HCT116 (cell line): ENCODE measurements around the gene GP1BA. TPM values are rescaled to one million over a fixed set of nuclear protein-coding genes. Genes with fewer than 3 reads are reported as not detected.

Source experiments
- ATAC-seq: fragments of 200-7000 bp; cut with Tn5 transposase; 2 replicates; pipeline ENCODE4 v1.9.1; 2020; ENCODE audit warnings: mild to moderate bottlenecking, moderate library complexity
- BruUV-seq: library from RNA; stranded (reverse); fragments of 400-500 nt; replicated peaks from 2 replicates; lab custom pipeline; 2021; lab: Mats Ljungman, UMichigan
- CTCF ChIA-PET: fragments of 300-600 bp; sonication (Branson Sonifier 250); formaldehyde crosslinking; loops from one replicate; lab custom pipeline; 2021; ENCODE audit warnings: antibody characterized with exemption; lab: Charles Lee
- POLR2A ChIA-PET: fragments of 300-600, 350-600 bp; sonication (Branson Sonifier 250); formaldehyde crosslinking; loops from one replicate; lab custom pipeline; 2021; ENCODE audit warnings: antibody characterized with exemption; lab: Charles Lee
- RAD21 ChIA-PET, 2 experiments: fragments of 300-600 bp; sonication (Branson Sonifier 250); formaldehyde crosslinking; loops; one replicate each; lab custom pipeline; 2023; ENCODE audit warnings: low total read pairs in 2 of 2; ENCODE audit not compliant: uncharacterized antibody in 2 of 2, unreplicated experiment in 2 of 2, low non-redundant PET in 1 of 2; lab: Charles Lee
- DNase-seq: peaks from one replicate; pipeline ENCODE4 v3.0.0-alpha.2; 2010; ENCODE audit warnings: low read depth, low spot score
- H2AFZ ChIP-seq: fragments of 200-600 bp; shearing (Covaris generic), sonication (generic); 2 replicates; pipeline ENCODE4 v1.6.1; 2017; ENCODE audit warnings: low read depth, mixed run types, mixed read lengths, antibody characterized with exemption, low read length; ENCODE audit not compliant: poor library complexity, severe bottlenecking
- H3K27ac ChIP-seq: 2 replicates; pipeline ENCODE4 v1.5.1; 2012; ENCODE audit warnings: low read depth, low read length
- H3K27me3 ChIP-seq: fragments of 200-600 bp; sonication (generic); 2 replicates; pipeline ENCODE4 v1.6.1; 2016; ENCODE audit warnings: mixed run types, low read length, mixed read lengths; ENCODE audit not compliant: insufficient read depth
- H3K36me3 ChIP-seq, 2 experiments: fragments of 200-500 bp in 1 of 2; fragments of 200-600 bp in 1 of 2; sonication (Bioruptor generic) in 1 of 2; sonication (generic) in 1 of 2; 2 replicates each; pipeline versions ENCODE4 v1.5.1 to v1.6.1; 2014 to 2016; ENCODE audit warnings: low read length in 2 of 2, inconsistent platforms in 1 of 2, mixed read lengths in 1 of 2, mixed run types in 1 of 2; ENCODE audit not compliant: insufficient read depth in 2 of 2, control insufficient read depth in 1 of 2
- H3K4me1 ChIP-seq, 2 experiments: fragments of 200-600 bp in 1 of 2; sonication (generic) in 1 of 2; 2 replicates each; pipeline versions ENCODE4 v1.5.1 to v1.6.1; 2012 to 2017; ENCODE audit warnings: low read length in 2 of 2, inconsistent platforms in 1 of 2, mild to moderate bottlenecking in 1 of 2, mixed read lengths in 1 of 2, mixed run types in 1 of 2, moderate library complexity in 1 of 2; ENCODE audit not compliant: insufficient read depth in 2 of 2, control insufficient read depth in 1 of 2
- H3K4me2 ChIP-seq: fragments of 200-600 bp; sonication (generic); 2 replicates; pipeline ENCODE4 v1.6.1; 2017; ENCODE audit warnings: mixed run types, low read length, mixed read lengths
- H3K4me3 ChIP-seq, 2 experiments: fragments of 200-600 bp in 1 of 2; sonication (generic) in 1 of 2; replicated peaks in 1 of 2; 2 replicates each; pipeline ENCODE4 v1.5.1; 2011 to 2016; ENCODE audit warnings: low read length in 2 of 2, control low read depth in 1 of 2, low read depth in 1 of 2, mild to moderate bottlenecking in 1 of 2, mixed read lengths in 1 of 2, mixed run types in 1 of 2
- H3K79me2 ChIP-seq: fragments of 200-600 bp; sonication (generic); 2 replicates; pipeline ENCODE4 v1.6.1; 2017; ENCODE audit warnings: mild to moderate bottlenecking, mixed run types, low read length, moderate library complexity, mixed read lengths; ENCODE audit not compliant: insufficient read depth
- H3K9ac ChIP-seq: fragments of 200-600 bp; sonication (generic); 2 replicates; pipeline ENCODE4 v1.6.1; 2016; ENCODE audit warnings: low read length, mixed read lengths
- H3K9me2 ChIP-seq: fragments of 200-600 bp; sonication (generic), shearing (Covaris generic); 2 replicates; pipeline ENCODE4 v1.6.1; 2017; ENCODE audit warnings: mixed run types, mild to moderate bottlenecking, moderate library complexity; ENCODE audit not compliant: insufficient read depth
- H3K9me3 ChIP-seq, 2 experiments: fragments of 200-500 bp in 1 of 2; fragments of 200-600 bp in 1 of 2; sonication (Bioruptor generic) in 1 of 2; sonication (generic) in 1 of 2; 2 replicates each; pipeline ENCODE4 v1.6.1; 2014 to 2017; ENCODE audit warnings: low read length in 2 of 2, mixed read lengths in 2 of 2, inconsistent platforms in 1 of 2, low read depth in 1 of 2, mild to moderate bottlenecking in 1 of 2, mixed run types in 1 of 2, moderate library complexity in 1 of 2; ENCODE audit not compliant: control insufficient read depth in 1 of 2, insufficient read depth in 1 of 2
- H4K20me1 ChIP-seq: fragments of 200-600 bp; sonication (generic), shearing (Covaris generic); 2 replicates; pipeline ENCODE4 v1.6.1; 2017; ENCODE audit warnings: mixed run types, mild to moderate bottlenecking, moderate library complexity; ENCODE audit not compliant: insufficient read depth
- CEBPB ChIP-seq: IDR thresholded peaks from 2 replicates; pipeline ENCODE4 v1.6.1; 2012; ENCODE audit warnings: low read depth
- EGR1 ChIP-seq: IDR thresholded peaks from 2 replicates; pipeline ENCODE4 v1.6.1; 2012; ENCODE audit warnings: low read depth
- EZH2 ChIP-seq: fragments of 200-600 bp; sonication (generic); IDR thresholded peaks from 2 replicates; pipeline ENCODE4 v1.6.1; 2017; ENCODE audit warnings: antibody characterized with exemption, mixed run types
- JUND ChIP-seq: IDR thresholded peaks from 2 replicates; pipeline ENCODE4 v1.6.1; 2012
- POLR2A ChIP-seq: IDR thresholded peaks from 2 replicates; pipeline ENCODE4 v1.7.0; 2011; ENCODE audit warnings: borderline replicate concordance; ENCODE audit not compliant: insufficient read depth, insufficient read length; ENCODE audit errors: extremely low read depth
- POLR2AphosphoS5 ChIP-seq: IDR thresholded peaks from 2 replicates; pipeline ENCODE4 v1.6.1; 2011; ENCODE audit warnings: mild to moderate bottlenecking, low read depth, low read length, moderate library complexity
- RAD21 ChIP-seq: IDR thresholded peaks from 2 replicates; pipeline ENCODE4 v1.6.1; 2012; ENCODE audit warnings: low read depth, mild to moderate bottlenecking
- SIN3A ChIP-seq: IDR thresholded peaks from 2 replicates; pipeline ENCODE4 v1.6.1; 2012; ENCODE audit warnings: low read depth
- YY1 ChIP-seq: IDR thresholded peaks from 2 replicates; pipeline ENCODE4 v1.6.1; 2011; ENCODE audit warnings: low read length, low read depth, moderate library complexity, mild to moderate bottlenecking; ENCODE audit not compliant: insufficient replicate concordance; ENCODE audit errors: extremely low read depth
- intact Hi-C: fragments of 100-400 bp; cut with micrococcal nuclease; formaldehyde crosslinking; loops from 2 replicates; pipeline ENCODE4 v1.10.0; 2022
- total RNA-seq: library from RNA; stranded (reverse); gene quantifications from one replicate; pipeline ENCODE4 v1.2.1, GENCODE V29; 2021; ENCODE audit not compliant: unreplicated experiment

Gene GP1BA
- total RNA-seq, 1 experiment from 2014 or later, result not detected

DNA sequence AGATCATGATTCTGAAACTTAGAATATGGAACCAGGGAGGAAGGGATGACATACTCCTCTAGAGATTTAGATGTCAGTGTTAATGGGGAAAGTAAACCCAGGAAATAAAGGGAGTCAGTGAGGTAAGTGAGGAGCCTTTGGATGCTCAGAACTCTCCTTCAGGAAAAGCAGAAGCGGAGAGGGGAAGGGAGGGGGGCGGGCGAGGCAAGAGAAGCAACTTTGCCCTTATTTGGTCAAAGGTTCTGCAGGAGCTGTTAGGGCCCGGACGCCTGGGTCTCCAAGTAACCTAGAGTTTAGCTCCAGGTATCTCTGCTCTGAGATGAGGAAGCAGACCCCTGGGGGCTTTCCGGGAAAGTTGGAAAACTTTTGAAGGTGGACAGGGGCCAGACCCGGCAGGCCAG lies 14.9 kb downstream of the GP1BA start:
- BruUV-seq, result no TSS peak
- POLR2A ChIA-PET, result interaction anchor here (1.7 to 4.7 kb wide), 2 partner anchors 16 to 21 kb away, joined by 5 to 45 read pairs; partner anchors contain the start of gene SPAG7
- no peaks in the 10 kb centered on the region for H3K9me3 ChIP-seq
- peaks cover 9 to 25% of the 10 kb centered on the region in 2 experiments; a peak in 2 of 4 replicates for H3K36me3 ChIP-seq
- peaks cover 35 to 68% of the 10 kb centered on the region in 2 experiments for H3K4me1 ChIP-seq
- peak overlapping the region; percentile 100 for H3K4me2 ChIP-seq
- peak overlapping the region; percentile 96 to 97 for H3K4me3 ChIP-seq
- peak overlapping the region; percentile 99 for H3K27ac ChIP-seq
- H3K9ac ChIP-seq, result peak overlapping the region; percentile 97
- H2AFZ ChIP-seq, result no peak overlapping the region
- TF ChIP-seq EZH2 (no peak), POLR2AphosphoS5 (peak; percentile 41)
- DNase-seq, result no peak
- RAD21 ChIA-PET, result no interaction called here
- H4K20me1 ChIP-seq, result peaks cover 12% of the 10 kb centered on the region; the same call in 1 of the 2 replicates
- CTCF ChIA-PET, result no interaction called here
- no peaks in the 10 kb centered on the region for H3K27me3 ChIP-seq
- ATAC-seq, result no peak
- peaks cover 75% of the 10 kb centered on the region for H3K79me2 ChIP-seq
- no peaks in the 10 kb centered on the region for H3K9me2 ChIP-seq
- intact Hi-C loops, result loop anchor here (5.0 kb wide), 1 partner anchor 40 kb away; the partner anchor contains the start of gene CAMTA2

DNA sequence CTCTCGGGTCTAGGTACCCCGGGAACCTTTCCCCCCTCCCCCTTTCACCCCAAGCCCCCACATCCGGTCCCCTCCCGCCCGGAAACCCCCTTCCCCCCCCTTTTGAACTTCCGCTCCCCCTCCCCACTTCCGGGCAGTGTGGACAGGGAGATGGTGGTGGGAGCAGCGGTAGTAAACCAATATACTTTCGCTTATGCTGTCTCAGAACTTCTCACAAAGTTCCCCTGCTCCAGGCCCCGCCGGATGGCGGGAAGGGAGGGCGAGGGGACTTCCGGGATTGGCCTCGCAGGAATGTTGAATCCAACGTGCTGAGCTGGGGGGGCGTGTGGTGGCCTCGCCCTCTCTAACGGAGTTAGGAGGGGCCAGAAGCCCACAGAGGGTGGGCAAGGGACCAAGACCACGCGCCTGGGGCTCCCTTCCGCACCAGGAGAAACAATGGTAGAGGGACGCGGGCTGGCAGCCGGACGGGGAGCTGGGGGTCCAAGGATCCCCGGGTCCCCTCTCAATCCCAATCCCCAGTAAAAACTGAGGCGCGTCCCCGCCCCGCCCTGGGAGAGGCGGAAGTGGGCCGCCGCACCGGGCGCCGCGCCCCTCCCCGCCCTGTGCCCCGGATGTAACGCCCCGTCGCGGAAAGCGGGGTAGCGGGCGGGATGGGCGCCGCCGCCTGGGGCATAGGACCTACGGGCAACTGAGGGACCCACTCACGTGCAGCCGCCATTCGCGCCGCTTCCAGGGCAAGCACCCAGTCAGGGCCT lies 15.5 kb downstream of the GP1BA start:
- no TSS peak for BruUV-seq
- peaks cover 70% of the 10 kb centered on the region for H3K79me2 ChIP-seq
- peaks cover 9 to 22% of the 10 kb centered on the region in 2 experiments; a peak in 2 of 4 replicates for H3K36me3 ChIP-seq
- peaks cover 12% of the 10 kb centered on the region; the same call in 1 of the 2 replicates for H4K20me1 ChIP-seq
- ChIA-PET CTCF (interaction anchor here (1.4 kb wide), 1 partner anchor 7 kb away, joined by 3 read pairs; the partner anchor contains the start of genes RNF167 and SLC25A11), POLR2A (interaction anchor here (1.4 to 4.7 kb wide), 3 partner anchors 7 to 20 kb away, joined by 5 to 45 read pairs (median 14); partner anchors contain the start of genes RNF167, SLC25A11 and SPAG7), RAD21 (interaction anchor here in 1 of 2 experiments (1.1 kb wide), 1 partner anchor 20 kb away, joined by 3 read pairs; the partner anchor contains the start of gene SPAG7)
- peak overlapping the region; percentile 96 to 97 for H3K4me3 ChIP-seq
- H3K27me3 ChIP-seq, result no peaks in the 10 kb centered on the region
- no peaks in the 10 kb centered on the region for H3K9me2 ChIP-seq
- no peaks in the 10 kb centered on the region for H3K9me3 ChIP-seq
- intact Hi-C loops, result loop anchor here (1.0 to 5.0 kb wide), 2 partner anchors 7 to 40 kb away; partner anchors contain the start of genes CAMTA2, RNF167 and SLC25A11
- peak overlapping the region; percentile 97 for H3K9ac ChIP-seq
- peaks cover 35 to 63% of the 10 kb centered on the region in 2 experiments for H3K4me1 ChIP-seq
- DNase-seq, result no peak
- TF ChIP-seq POLR2AphosphoS5, result 0 out of 2 replicates have a peak, but pooled peaks have one; percentile 7
- no peak for TF ChIP-seq CEBPB
- TF ChIP-seq RAD21, result no peak
- peak; percentile 32; the same call in 1 of the 2 replicates for TF ChIP-seq SIN3A
- no peak for TF ChIP-seq POLR2A
- no peak for TF ChIP-seq YY1
- TF ChIP-seq EGR1, result no peak; the same call in 1 of the 2 replicates
- TF ChIP-seq JUND, result no peak
- no peak overlapping the region for H2AFZ ChIP-seq
- H3K27ac ChIP-seq, result peak overlapping the region; percentile 99
- ATAC-seq, result peak; percentile 19
- H3K4me2 ChIP-seq, result peak overlapping the region; percentile 100
